GM12873 (cell line): ENCODE data around the gene C4orf46.

Source experiments
- CTCF ChIP-seq: IDR thresholded peaks from 2 replicates; pipeline ENCODE4 v1.5.1; 2012; ENCODE audit warnings: low read depth, mild to moderate bottlenecking, moderate library complexity, low read length, control low read depth; ENCODE audit not compliant: insufficient read depth; ENCODE audit errors: missing control alignments

Gene C4orf46

GRCh38 chr4:158666892-158667291 lies 4.8 kb downstream of the C4orf46 start:
- TF ChIP-seq CTCF, result no peak

- no peak for TF ChIP-seq CTCF
These were observed 6.9 kb downstream of the C4orf46 start for GRCh38 chr4:158664806-158665205.

GRCh38 chr4:158657291-158657690 lies 14.4 kb downstream of the C4orf46 start:
- TF ChIP-seq CTCF, result no peak

GRCh38 chr4:158656439-158656838 lies 15.2 kb downstream of the C4orf46 start:
- TF ChIP-seq CTCF, result no peak

- TF ChIP-seq CTCF, result no peak
These were observed 18.8 kb downstream of the C4orf46 start for GRCh38 chr4:158652920-158653319.

GRCh38 chr4:158649111-158649680 lies 22.5 kb downstream of the C4orf46 start:
- TF ChIP-seq CTCF, result no peak

- no peak for TF ChIP-seq CTCF
These were observed 26.9 kb downstream of the C4orf46 start for GRCh38 chr4:158644760-158645159.
